Panc1 (cell line): Measurements from ENCODE around the gene HINT1. TPM values are rescaled to one million over a fixed set of nuclear protein-coding genes. Genes with fewer than 3 reads are reported as not detected.

Source experiments
- ATAC-seq: fragments of 200-7000 bp; cut with Tn5 transposase; 2 replicates; pipeline ENCODE4 v1.9.1; 2020; ENCODE audit warnings: mild to moderate bottlenecking, moderate library complexity
- BruUV-seq: library from RNA; stranded (reverse); fragments of 400-500 nt; replicated peaks from 2 replicates; lab custom pipeline; 2021; lab: Mats Ljungman, UMichigan
- CTCF ChIA-PET: fragments of 300-600 bp; sonication (Branson Sonifier 250); formaldehyde crosslinking; loops from one replicate; lab custom pipeline; 2022; ENCODE audit warnings: antibody characterized with exemption; lab: Charles Lee
- POLR2A ChIA-PET: fragments of 300-600 bp; sonication (Branson Sonifier 250); formaldehyde crosslinking; loops from one replicate; lab custom pipeline; 2022; ENCODE audit warnings: antibody characterized with exemption; lab: Charles Lee
- DNase-seq: peaks from one replicate; pipeline ENCODE4 v3.0.0-alpha.2; 2010; ENCODE audit warnings: low read depth, low spot score
- H3K27ac ChIP-seq: 2 replicates; pipeline ENCODE4 v1.5.1; 2011; ENCODE audit warnings: mild to moderate bottlenecking, low read length, inconsistent platforms
- H3K27me3 ChIP-seq: fragments of 200-500 bp; sonication (Bioruptor generic); 2 replicates; pipeline ENCODE4 v1.6.0; 2014; ENCODE audit warnings: low read length, inconsistent platforms; ENCODE audit not compliant: control insufficient read depth, insufficient read depth
- H3K36me3 ChIP-seq: fragments of 200-500 bp; sonication (Bioruptor generic); 2 replicates; pipeline ENCODE4 v1.5.1; 2014; ENCODE audit warnings: inconsistent platforms, mild to moderate bottlenecking, low read length, moderate library complexity; ENCODE audit not compliant: control insufficient read depth, insufficient read depth
- H3K4me1 ChIP-seq: 2 replicates; pipeline ENCODE4 v1.5.1; 2011; ENCODE audit warnings: inconsistent platforms, mild to moderate bottlenecking, low read length, moderate library complexity; ENCODE audit not compliant: control insufficient read depth, insufficient read depth
- H3K4me3 ChIP-seq, 2 experiments: 2 replicates each; pipeline ENCODE4 v1.5.1; 2011 to 2012; ENCODE audit warnings: low read depth in 2 of 2, low read length in 2 of 2, mild to moderate bottlenecking in 2 of 2, inconsistent platforms in 1 of 2, moderate library complexity in 1 of 2
- H3K9me3 ChIP-seq: fragments of 200-500 bp; sonication (Bioruptor generic); 2 replicates; pipeline ENCODE4 v1.5.1; 2014; ENCODE audit warnings: low read depth, mild to moderate bottlenecking, inconsistent platforms, low read length, moderate library complexity; ENCODE audit not compliant: control insufficient read depth, insufficient read depth
- POLR2AphosphoS5 ChIP-seq: IDR thresholded peaks from 2 replicates; pipeline ENCODE4 v1.6.1; 2012; ENCODE audit warnings: mild to moderate bottlenecking, low read depth, low read length, moderate library complexity
- REST ChIP-seq, 2 experiments: IDR thresholded peaks; 2 replicates each; pipeline ENCODE4 v1.6.1; 2011 to 2012; ENCODE audit warnings: low read depth in 2 of 2, control low read depth in 1 of 2, low read length in 1 of 2, mild to moderate bottlenecking in 1 of 2, moderate library complexity in 1 of 2; ENCODE audit not compliant: insufficient read depth in 1 of 2
- SIN3A ChIP-seq: IDR thresholded peaks from 2 replicates; pipeline ENCODE4 v1.6.1; 2012; ENCODE audit warnings: low read depth, mild to moderate bottlenecking, low read length, moderate library complexity, borderline replicate concordance; ENCODE audit not compliant: insufficient read depth
- TCF7L2 ChIP-seq: IDR thresholded peaks from 2 replicates; pipeline ENCODE4 v1.6.1; 2011; ENCODE audit warnings: mild to moderate bottlenecking, low read depth, low read length, inconsistent platforms
- in situ Hi-C: cut with HindIII; loops from 2 replicates; pipeline ENCODE4 v1.10.0; 2016; ENCODE audit warnings: low sequenced_read_pairs, low pct_unique_long_range_greater_than_20kb
- intact Hi-C: fragments of 100-400 bp; cut with micrococcal nuclease; formaldehyde crosslinking; loops from one replicate; pipeline ENCODE4 v1.10.0; 2022; ENCODE audit not compliant: unreplicated experiment
- total RNA-seq: library from RNA; stranded (reverse); gene quantifications from one replicate; pipeline ENCODE4 v1.2.1, GENCODE V29; 2021; ENCODE audit not compliant: unreplicated experiment
- TF ChIP-seq, protein P1 (sequence below): fragments of 450-650 bp; IDR thresholded peaks from 2 replicates; pipeline ENCODE4 v1.5.1; 2017; ENCODE audit warnings: mild to moderate bottlenecking

Gene HINT1
- total RNA-seq, 1 experiment from 2014 or later = 233 TPM

DNA sequence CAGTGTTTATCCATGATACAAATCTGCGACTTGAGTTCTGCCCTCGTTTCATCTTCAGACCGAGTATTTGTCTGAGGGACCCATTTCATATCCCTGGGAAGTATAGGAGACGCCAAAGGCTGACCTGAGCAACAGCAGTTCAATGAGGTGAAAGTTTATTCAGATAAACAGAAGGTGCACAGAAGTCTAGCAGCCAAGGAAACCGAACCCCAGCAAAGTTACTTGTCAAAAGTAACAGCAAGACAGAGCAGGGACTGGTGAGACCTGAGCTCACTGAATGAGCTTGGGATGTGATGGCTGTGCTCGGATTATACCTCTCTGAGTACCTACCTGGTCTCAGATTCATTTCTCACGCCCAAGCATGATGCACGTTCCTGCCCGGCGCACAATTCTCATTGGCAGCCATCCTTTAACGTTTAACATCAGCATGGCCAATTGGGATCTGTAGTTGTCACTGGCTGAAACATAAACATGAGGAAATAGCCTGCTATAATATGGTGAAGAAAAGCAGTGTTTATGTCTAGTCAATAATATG, 6.3 kb upstream of the HINT1 start:
- ATAC-seq = no peak
- H3K4me3 ChIP-seq = peak overlapping the region; percentile 84 to 97
- TSS peak; percentile 77 for BruUV-seq
- H3K4me1 ChIP-seq = peaks cover 8% of the 10 kb centered on the region; the same call in 1 of the 2 replicates
- peak overlapping the region; percentile 90 for H3K27ac ChIP-seq
- no peak for DNase-seq
- peaks cover 2% of the 10 kb centered on the region; the same call in 1 of the 2 replicates for H3K36me3 ChIP-seq
- no peaks in the 10 kb centered on the region for H3K9me3 ChIP-seq
- in situ Hi-C loops (no loop called here), intact Hi-C loops (no loop called here)
- no peaks in the 10 kb centered on the region for H3K27me3 ChIP-seq
- TF ChIP-seq REST (IDR thresholded peaks at IDR 0.05; ENCODE audit: insufficient read depth in 1 of 2, low read depth in 2 of 2, low read length in 1 of 2) (no peak), TCF7L2 (no peak), SIN3A (no peak), POLR2AphosphoS5 (no peak)
- TF ChIP-seq, protein P1, sequence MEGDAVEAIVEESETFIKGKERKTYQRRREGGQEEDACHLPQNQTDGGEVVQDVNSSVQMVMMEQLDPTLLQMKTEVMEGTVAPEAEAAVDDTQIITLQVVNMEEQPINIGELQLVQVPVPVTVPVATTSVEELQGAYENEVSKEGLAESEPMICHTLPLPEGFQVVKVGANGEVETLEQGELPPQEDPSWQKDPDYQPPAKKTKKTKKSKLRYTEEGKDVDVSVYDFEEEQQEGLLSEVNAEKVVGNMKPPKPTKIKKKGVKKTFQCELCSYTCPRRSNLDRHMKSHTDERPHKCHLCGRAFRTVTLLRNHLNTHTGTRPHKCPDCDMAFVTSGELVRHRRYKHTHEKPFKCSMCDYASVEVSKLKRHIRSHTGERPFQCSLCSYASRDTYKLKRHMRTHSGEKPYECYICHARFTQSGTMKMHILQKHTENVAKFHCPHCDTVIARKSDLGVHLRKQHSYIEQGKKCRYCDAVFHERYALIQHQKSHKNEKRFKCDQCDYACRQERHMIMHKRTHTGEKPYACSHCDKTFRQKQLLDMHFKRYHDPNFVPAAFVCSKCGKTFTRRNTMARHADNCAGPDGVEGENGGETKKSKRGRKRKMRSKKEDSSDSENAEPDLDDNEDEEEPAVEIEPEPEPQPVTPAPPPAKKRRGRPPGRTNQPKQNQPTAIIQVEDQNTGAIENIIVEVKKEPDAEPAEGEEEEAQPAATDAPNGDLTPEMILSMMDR = no peak
- POLR2A ChIA-PET = no interaction called here
- CTCF ChIA-PET = no interaction called here

GRCh38 chr5:131170540-131171275, 5.7 kb upstream of the HINT1 start, which contains the start of gene LYRM7:
LYRM7 (plus strand) TSS chr5:131170944; CDS start chr5:131171021, 77 bp downstream.
- Histone ChIP-seq H3K27ac (peak within 1 kb of the TSS; percentile 98), H3K27me3 (no peaks in the 10 kb centered on the region), H3K36me3 (peaks cover 2% of the 10 kb centered on the region; the same call in 1 of the 2 replicates), H3K4me3 (peak within 1 kb of the TSS; percentile 84 to 97), H3K4me1 (peaks cover 11% of the 10 kb centered on the region), H3K9me3 (no peaks in the 10 kb centered on the region)
- BruUV-seq = no TSS peak
- ATAC-seq (peak; percentile 99), DNase-seq (peak; percentile 98)
- ChIA-PET CTCF (no interaction called here), POLR2A (no interaction called here)
- intact Hi-C loops (no loop called here), in situ Hi-C loops (no loop called here)
- TF ChIP-seq POLR2AphosphoS5 (peak; percentile 75), REST (IDR thresholded peaks at IDR 0.05; ENCODE audit: insufficient read depth in 1 of 2, low read depth in 2 of 2, low read length in 1 of 2) (no peak), TCF7L2 (no peak), SIN3A (peak; percentile 68)
- TF ChIP-seq, protein P1 = no peak
